Body of pancreas (tissue), 4 donors: ENCODE data around the gene ELF1. TPM values are rescaled to one million over a fixed set of nuclear protein-coding genes. Genes with fewer than 3 reads are reported as not detected.

Experiments
- ATAC-seq: fragments of 150-250 bp; one replicate; pipeline ENCODE4 v1.9.1; 2016
- DNase-seq, 4 donors: peaks; one replicate each; pipeline ENCODE4 v3.0.0-alpha.2; 2019
- H3K27ac ChIP-seq, 4 donors: fragments of 200-600 bp; sonication (generic); 1 replicate in 3 of 4; 2 replicates in 1 of 4; pipeline versions ENCODE4 v1.5.1 to v1.6.1; 2016 to 2019; ENCODE audit warnings: mild to moderate bottlenecking in 1 of 4, mixed read lengths in 1 of 4, moderate library complexity in 1 of 4
- H3K27me3 ChIP-seq, 2 donors: fragments of 200-600 bp; sonication (generic); one replicate each; pipeline ENCODE4 v1.6.0; 2016; ENCODE audit warnings: mild to moderate bottlenecking in 1 of 2
- H3K36me3 ChIP-seq, 2 donors: fragments of 200-600 bp; sonication (generic); replicated peaks in 1 of 2; 2 replicates each; pipeline ENCODE4 v1.5.1; 2016; ENCODE audit warnings: low read depth in 2 of 2; ENCODE audit not compliant: insufficient read depth in 1 of 2
- H3K4me1 ChIP-seq: fragments of 200-600 bp; sonication (generic); one replicate; pipeline ENCODE4 v1.6.0; 2016
- H3K4me3 ChIP-seq, 2 donors: fragments of 200-600 bp; sonication (generic); 1 replicate in 1 of 2; 2 replicates in 1 of 2; pipeline ENCODE4 v1.5.1; 2016 to 2019
- H3K9me3 ChIP-seq, 3 donors: fragments of 200-600 bp; sonication (generic); 1 replicate in 2 of 3; 2 replicates in 1 of 3; pipeline ENCODE4 v1.5.1; 2016
- POLR2A ChIP-seq, 3 donors: fragments of 450-650 bp; IDR thresholded peaks; one replicate each; pipeline ENCODE4 v1.6.1; 2016; ENCODE audit warnings: antibody characterized with exemption in 3 of 3, mild to moderate bottlenecking in 2 of 3
- WGBS, 2 donors: methylation state at CpG; one replicate each; pipeline ENCODE4 v1.1.5; 2017; 5-methylcytosine and 5-hydroxymethylcytosine counted together
- intact Hi-C: fragments of 100-400 bp; cut with DNase I; formaldehyde crosslinking; loops from one replicate; pipeline ENCODE4 v1.15.1; 2023
- total RNA-seq, 2 donors: library from RNA; depleted of rRNA; stranded (reverse); fragments of >200 nt; gene quantifications; one replicate each; pipeline ENCODE4 v1.1.0, GENCODE V29; 2016
- TF ChIP-seq, protein P1 (sequence below), 7 experiments: fragments of 450-650 bp in 4 of 7; fragments of 200-600 bp in 3 of 7; sonication (generic) in 3 of 7; IDR thresholded peaks; one replicate each; pipeline ENCODE4 v1.5.1; 2016 to 2019; ENCODE audit warnings: antibody characterized with exemption in 7 of 7

ELF1 gene
- total RNA-seq, 2 donors from 2014 or later, result 40.5 to 61.7 TPM

DNA sequence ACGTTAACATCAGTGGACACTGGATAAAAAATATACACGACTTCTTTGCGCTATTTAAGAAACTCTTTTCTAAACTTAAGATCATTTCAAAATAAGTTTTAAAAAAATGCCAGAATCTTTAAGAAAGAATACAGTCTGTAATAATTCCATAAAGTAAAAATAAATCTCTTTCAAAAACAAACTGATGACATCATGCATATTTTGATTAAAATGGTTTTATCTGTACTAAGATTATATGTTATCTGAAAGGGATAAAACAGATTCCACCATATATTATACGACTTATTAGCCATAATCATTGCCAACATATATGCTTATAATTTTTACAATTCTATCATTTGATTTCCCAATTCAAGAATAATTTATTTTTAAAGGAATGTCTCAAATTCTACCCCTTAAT lies 15.3 kb upstream of the ELF1 start:
- WGBS, 2 donors, result 75 to 78% methylated on average over 4 of the region's 4 CpGs
- peaks cover 39% of the 10 kb centered on the region for H3K4me1 ChIP-seq
- TF ChIP-seq, protein P1, sequence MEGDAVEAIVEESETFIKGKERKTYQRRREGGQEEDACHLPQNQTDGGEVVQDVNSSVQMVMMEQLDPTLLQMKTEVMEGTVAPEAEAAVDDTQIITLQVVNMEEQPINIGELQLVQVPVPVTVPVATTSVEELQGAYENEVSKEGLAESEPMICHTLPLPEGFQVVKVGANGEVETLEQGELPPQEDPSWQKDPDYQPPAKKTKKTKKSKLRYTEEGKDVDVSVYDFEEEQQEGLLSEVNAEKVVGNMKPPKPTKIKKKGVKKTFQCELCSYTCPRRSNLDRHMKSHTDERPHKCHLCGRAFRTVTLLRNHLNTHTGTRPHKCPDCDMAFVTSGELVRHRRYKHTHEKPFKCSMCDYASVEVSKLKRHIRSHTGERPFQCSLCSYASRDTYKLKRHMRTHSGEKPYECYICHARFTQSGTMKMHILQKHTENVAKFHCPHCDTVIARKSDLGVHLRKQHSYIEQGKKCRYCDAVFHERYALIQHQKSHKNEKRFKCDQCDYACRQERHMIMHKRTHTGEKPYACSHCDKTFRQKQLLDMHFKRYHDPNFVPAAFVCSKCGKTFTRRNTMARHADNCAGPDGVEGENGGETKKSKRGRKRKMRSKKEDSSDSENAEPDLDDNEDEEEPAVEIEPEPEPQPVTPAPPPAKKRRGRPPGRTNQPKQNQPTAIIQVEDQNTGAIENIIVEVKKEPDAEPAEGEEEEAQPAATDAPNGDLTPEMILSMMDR (IDR thresholded peaks at IDR 0.05), result no peak
- no peak for TF ChIP-seq POLR2A (IDR thresholded peaks at IDR 0.05)

DNA sequence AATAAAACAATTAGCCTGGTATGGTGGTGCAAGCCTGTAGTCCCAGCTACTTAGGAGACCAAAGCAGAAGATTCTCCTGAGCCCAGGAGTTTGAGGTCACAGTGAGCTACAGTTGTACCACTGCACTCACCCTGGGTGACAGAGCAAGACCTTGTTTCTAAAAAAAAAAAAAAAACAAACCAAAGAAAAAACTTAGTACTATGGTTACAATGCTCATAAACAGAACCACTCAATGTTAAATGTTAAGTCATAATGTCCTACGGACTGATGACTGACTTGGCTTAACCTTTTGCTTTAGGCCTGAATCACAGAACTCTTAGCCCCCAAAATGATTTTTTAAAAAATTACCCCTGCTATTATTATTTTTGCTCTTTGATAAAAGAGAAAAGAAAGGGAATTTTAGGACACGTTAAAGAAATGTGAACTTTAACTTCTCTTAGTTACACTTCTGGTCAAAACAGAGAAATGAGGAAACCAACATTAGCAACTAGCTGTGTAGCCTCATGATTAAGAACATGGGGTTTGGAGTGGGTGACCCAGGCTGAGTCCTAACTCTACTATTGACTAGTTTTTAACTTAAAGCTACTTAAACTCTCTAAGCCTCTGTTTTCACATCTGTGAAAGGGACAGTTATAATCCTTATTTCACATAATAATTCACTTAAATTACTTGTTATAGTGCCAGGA lies 13.7 kb upstream of the ELF1 start:
- 39 to 41% methylated on average over 2 of the region's 2 CpGs for WGBS, 2 donors
- intact Hi-C loops, result no loop called here
- ATAC-seq (no peak), DNase-seq (no peak)
- Histone ChIP-seq H3K9me3 (no peaks in the 10 kb centered on the region), H3K36me3 (no peaks in the 10 kb centered on the region), H3K27me3 (no peaks in the 10 kb centered on the region), H3K4me3 (no peak overlapping the region), H3K4me1 (peaks cover 47% of the 10 kb centered on the region), H3K27ac (no peak overlapping the region)
- TF ChIP-seq POLR2A (IDR thresholded peaks at IDR 0.05), result no peak
- TF ChIP-seq, protein P1 (IDR thresholded peaks at IDR 0.05), result no peak

More for the DNA sequence above, 15.3 kb upstream of the ELF1 start:
- DNase-seq (no peak), ATAC-seq (no peak)
- Histone ChIP-seq H3K27me3 (no peaks in the 10 kb centered on the region), H3K27ac (no peak overlapping the region), H3K9me3 (no peaks in the 10 kb centered on the region), H3K36me3 (no peaks in the 10 kb centered on the region), H3K4me3 (no peak overlapping the region)
- intact Hi-C loops, result no loop called here

DNA sequence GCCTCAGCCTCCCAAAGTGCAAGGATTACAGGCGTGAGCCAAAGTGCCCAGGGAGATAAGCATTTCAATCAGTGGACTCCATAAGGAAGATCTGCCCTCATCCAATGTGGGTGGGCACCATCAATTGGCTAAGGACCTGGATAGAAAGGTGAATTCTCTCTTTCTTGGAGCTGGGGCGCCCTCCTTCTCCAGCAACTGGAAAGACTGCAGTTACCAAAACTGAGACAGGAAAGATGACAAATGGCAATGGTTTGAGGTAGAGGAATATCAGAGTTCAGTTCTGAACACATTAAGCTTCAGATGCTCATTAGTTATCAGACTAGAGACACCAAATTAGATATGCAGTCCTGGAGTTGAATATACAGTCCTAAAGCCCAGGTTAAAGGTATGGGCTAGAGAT lies 10.5 kb upstream of the ELF1 start:
- TF ChIP-seq, protein P1 (IDR thresholded peaks at IDR 0.05), result no peak
- TF ChIP-seq POLR2A (IDR thresholded peaks at IDR 0.05), result no peak
- intact Hi-C loops, result no loop called here
- 93 to 100% methylated on average over 2 of the region's 2 CpGs for WGBS, 2 donors

DNA sequence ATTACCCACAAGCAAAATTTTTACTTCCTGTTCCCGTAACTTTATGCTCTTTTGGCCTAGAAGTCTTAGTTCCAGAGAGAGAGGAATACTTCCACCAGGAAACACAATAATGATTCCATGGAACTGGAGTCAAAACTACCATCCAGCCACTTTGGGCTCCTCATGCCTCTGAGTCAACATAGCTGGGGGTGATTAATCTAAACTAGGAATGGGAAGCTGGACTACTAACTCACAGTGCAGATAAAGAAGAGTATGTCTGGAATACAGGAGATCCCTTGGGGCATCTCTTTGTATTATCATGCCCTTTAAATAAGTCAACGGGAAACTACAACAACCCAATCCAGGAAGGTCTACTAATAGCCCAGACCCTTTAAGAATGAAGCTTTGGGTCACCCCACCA lies 8.9 kb upstream of the ELF1 start:
- H3K27ac ChIP-seq, result no peak overlapping the region
- no peak overlapping the region for H3K4me3 ChIP-seq
- WGBS, 2 donors, result 86 to 88% methylated on average over 2 of the region's 2 CpGs
- no peak for DNase-seq
- H3K27me3 ChIP-seq, result no peaks in the 10 kb centered on the region
- no peaks in the 10 kb centered on the region for H3K36me3 ChIP-seq
- peaks cover 77% of the 10 kb centered on the region for H3K4me1 ChIP-seq
- H3K9me3 ChIP-seq, result no peaks in the 10 kb centered on the region
- ATAC-seq, result no peak
- intact Hi-C loops, result no loop called here
- TF ChIP-seq, protein P1 (IDR thresholded peaks at IDR 0.05), result no peak
- no peak for TF ChIP-seq POLR2A (IDR thresholded peaks at IDR 0.05)

More for the DNA sequence above, 10.5 kb upstream of the ELF1 start:
- DNase-seq (no peak), ATAC-seq (no peak)
- H3K36me3 ChIP-seq, result no peaks in the 10 kb centered on the region
- no peaks in the 10 kb centered on the region for H3K27me3 ChIP-seq
- H3K4me3 ChIP-seq, result no peak overlapping the region
- no peaks in the 10 kb centered on the region for H3K9me3 ChIP-seq
- H3K4me1 ChIP-seq, result peaks cover 69% of the 10 kb centered on the region
- no peak overlapping the region for H3K27ac ChIP-seq

DNA sequence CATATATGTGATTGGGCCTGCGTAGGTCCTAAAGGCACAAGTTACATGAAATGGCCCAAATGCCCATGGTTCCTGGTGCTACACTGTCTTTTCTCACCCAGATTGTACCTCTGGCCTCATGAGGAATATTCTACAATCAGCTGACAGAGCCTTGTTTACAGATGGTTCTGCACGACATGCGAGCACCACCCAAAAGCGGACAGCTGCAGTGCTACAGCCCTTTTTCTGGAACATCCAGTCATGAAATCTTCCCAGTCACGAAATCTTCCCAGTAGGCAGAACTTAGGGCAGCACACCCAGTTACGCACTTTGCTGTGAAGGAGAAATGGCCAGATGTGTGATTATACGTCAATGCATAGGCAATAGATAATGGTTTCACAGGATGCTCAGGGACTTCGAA lies 7.7 kb upstream of the ELF1 start:
- H3K27me3 ChIP-seq, result no peaks in the 10 kb centered on the region
- no peaks in the 10 kb centered on the region for H3K36me3 ChIP-seq
- 94 to 97% methylated on average over 8 of the region's 8 CpGs for WGBS, 2 donors
- ATAC-seq, result no peak
- intact Hi-C loops, result no loop called here
- H3K4me1 ChIP-seq, result peaks cover 86% of the 10 kb centered on the region
- DNase-seq, result no peak
- H3K9me3 ChIP-seq, result no peaks in the 10 kb centered on the region
- no peak overlapping the region for H3K4me3 ChIP-seq
- no peak for TF ChIP-seq POLR2A (IDR thresholded peaks at IDR 0.05)
- TF ChIP-seq, protein P1 (IDR thresholded peaks at IDR 0.05), result no peak
- peak overlapping the region in 1 of 4 donors; percentile 28 for H3K27ac ChIP-seq
